Naive thymus-derived CD4-positive, alpha-beta T cell (primary cell): ENCODE data around the gene PARVA. TPM values are rescaled to one million over a fixed set of nuclear protein-coding genes. Genes with fewer than 3 reads are reported as not detected.

ENCODE experiments used
- ATAC-seq: fragments of 150-1000 bp; cut with Tn5 transposase; 2 replicates; pipeline ENCODE4 v1.10.0; 2021; ENCODE audit warnings: mild to moderate bottlenecking, moderate library complexity
- CTCF ChIA-PET: fragments of 350-600 bp; sonication (Branson Sonifier 250); formaldehyde crosslinking; loops from one replicate; lab custom pipeline; 2021; ENCODE audit warnings: antibody characterized with exemption; lab: Charles Lee
- POLR2A ChIA-PET: fragments of 350-600 bp; sonication (Branson Sonifier 250); formaldehyde crosslinking; loops from one replicate; lab custom pipeline; 2021; ENCODE audit warnings: antibody characterized with exemption, inconsistent platforms; lab: Charles Lee
- DNase-seq, 9 donors: peaks; one replicate each; pipeline versions ENCODE4 v3.0.0 to v3.0.0-alpha.2; 2020 to 2022; ENCODE audit warnings: mixed read lengths in 1 of 9
- H3K27ac ChIP-seq: one replicate; pipeline ENCODE4 v1.7.0; 2013; ENCODE audit warnings: mild to moderate bottlenecking, low read depth, low read length, moderate library complexity
- H3K27me3 ChIP-seq, 2 donors: one replicate each; pipeline ENCODE4 v1.7.0; 2013; ENCODE audit warnings: low read length in 2 of 2, mild to moderate bottlenecking in 2 of 2, moderate library complexity in 2 of 2; ENCODE audit not compliant: control insufficient read depth in 2 of 2, insufficient read depth in 2 of 2
- H3K36me3 ChIP-seq, 3 experiments: 1 replicate in 2 of 3; 2 replicates in 1 of 3; pipeline ENCODE4 v1.7.0; 2013; ENCODE audit warnings: low read length in 3 of 3, mild to moderate bottlenecking in 3 of 3, moderate library complexity in 1 of 3; ENCODE audit not compliant: insufficient read depth in 3 of 3, control insufficient read depth in 2 of 3
- H3K4me1 ChIP-seq, 2 donors: one replicate each; pipeline ENCODE4 v1.7.0; 2013; ENCODE audit warnings: low read length in 2 of 2, mild to moderate bottlenecking in 2 of 2, moderate library complexity in 1 of 2; ENCODE audit not compliant: control insufficient read depth in 2 of 2, insufficient read depth in 2 of 2
- H3K4me3 ChIP-seq: 2 replicates; pipeline ENCODE4 v1.7.0; 2013; ENCODE audit warnings: mild to moderate bottlenecking, low read length
- H3K9me3 ChIP-seq, 3 experiments: 1 replicate in 2 of 3; 2 replicates in 1 of 3; pipeline ENCODE4 v1.7.0; 2013; ENCODE audit warnings: low read length in 3 of 3; ENCODE audit not compliant: control insufficient read depth in 2 of 3
- H3K27ac Mint-ChIP-seq, 9 donors: one replicate each; pipeline ENCODE4 v1.8.0; 2020 to 2022; ENCODE audit warnings: mixed read lengths in 9 of 9, mild to moderate bottlenecking in 8 of 9, moderate library complexity in 5 of 9, inconsistent platforms in 2 of 9
- H3K27me3 Mint-ChIP-seq, 5 donors: one replicate each; pipeline ENCODE4 v1.8.0; 2021 to 2022; ENCODE audit warnings: mixed read lengths in 5 of 5, mild to moderate bottlenecking in 1 of 5
- H3K36me3 Mint-ChIP-seq, 5 donors: one replicate each; pipeline ENCODE4 v1.8.0; 2020 to 2022; ENCODE audit warnings: mixed read lengths in 5 of 5, mild to moderate bottlenecking in 3 of 5, inconsistent platforms in 1 of 5
- H3K4me1 Mint-ChIP-seq, 7 donors: one replicate each; pipeline ENCODE4 v1.8.0; 2020 to 2022; ENCODE audit warnings: mixed read lengths in 7 of 7, mild to moderate bottlenecking in 3 of 7, inconsistent platforms in 1 of 7
- H3K4me3 Mint-ChIP-seq, 10 donors: one replicate each; pipeline ENCODE4 v1.8.0; 2020 to 2022; ENCODE audit warnings: mild to moderate bottlenecking in 10 of 10, mixed read lengths in 10 of 10, moderate library complexity in 6 of 10, inconsistent platforms in 2 of 10
- H3K9me3 Mint-ChIP-seq, 11 donors: one replicate each; pipeline ENCODE4 v1.8.0; 2020 to 2022; ENCODE audit warnings: mixed read lengths in 11 of 11, mild to moderate bottlenecking in 4 of 11, inconsistent platforms in 1 of 11, moderate library complexity in 1 of 11
- intact Hi-C, 2 donors: fragments of 100-400 bp; cut with micrococcal nuclease; formaldehyde crosslinking; loops; one replicate each; pipeline ENCODE4 v1.15.1; 2023
- polyA plus RNA-seq, 2 donors: library from polyadenylated mRNA; unstranded; fragments of 300-500 nt; fragmentation: Illumina TruSeq; gene quantifications; one replicate each; pipeline ENCODE4 v1.2.3, GENCODE V29; 2021
- total RNA-seq, 6 experiments: library from RNA in 5 of 6; stranded (reverse) in 5 of 6; gene quantifications; 1 replicate in 5 of 6; 2 replicates in 1 of 6; pipeline ENCODE4 v1.2.3 and lab custom pipeline; 2021 to 2026

The PARVA gene
- total and polyA plus RNA-seq, 7 experiments from 2014 or later: 0.07 to 0.97 (median 0.69) TPM

DNA sequence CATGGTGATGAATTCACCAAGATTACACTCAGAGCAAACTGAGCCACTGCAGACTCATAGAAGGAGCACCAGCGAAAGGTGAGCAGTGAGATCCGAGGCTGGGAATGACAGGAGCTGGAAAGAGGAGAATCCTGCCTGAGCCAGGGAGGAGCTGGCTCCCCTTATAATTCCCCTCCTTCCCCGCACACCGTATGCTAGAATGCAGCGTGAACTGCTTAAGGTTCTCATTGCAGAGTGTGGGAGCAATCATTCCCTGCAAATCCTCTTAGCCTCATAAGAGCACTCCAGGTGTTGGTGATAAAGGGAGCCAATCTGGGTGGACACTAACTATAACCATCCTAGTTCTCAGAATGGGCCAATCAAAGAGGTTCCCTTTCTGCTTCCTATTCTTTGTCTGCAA lies 169.3 kb downstream of the PARVA start:
- no peaks in the 10 kb centered on the region for H3K27me3 ChIP-seq
- peaks cover 0 to 21% (median 5%) of the 10 kb centered on the region in 5 donors for H3K27me3 Mint-ChIP-seq
- no peaks in the 10 kb centered on the region for H3K9me3 ChIP-seq
- ATAC-seq (no peak), DNase-seq (no peak)
- H3K4me1 ChIP-seq: no peaks in the 10 kb centered on the region
- no peak overlapping the region for H3K4me3 Mint-ChIP-seq
- intact Hi-C loops: no loop called here
- H3K27ac Mint-ChIP-seq: no peak overlapping the region
- no peaks in the 10 kb centered on the region for H3K36me3 Mint-ChIP-seq
- H3K27ac ChIP-seq: no peak overlapping the region
- H3K9me3 Mint-ChIP-seq: no peaks in the 10 kb centered on the region
- POLR2A ChIA-PET: no interaction called here
- no peaks in the 10 kb centered on the region for H3K4me1 Mint-ChIP-seq
- CTCF ChIA-PET: no interaction called here
- H3K4me3 ChIP-seq: no peak overlapping the region
- H3K36me3 ChIP-seq: no peaks in the 10 kb centered on the region

DNA sequence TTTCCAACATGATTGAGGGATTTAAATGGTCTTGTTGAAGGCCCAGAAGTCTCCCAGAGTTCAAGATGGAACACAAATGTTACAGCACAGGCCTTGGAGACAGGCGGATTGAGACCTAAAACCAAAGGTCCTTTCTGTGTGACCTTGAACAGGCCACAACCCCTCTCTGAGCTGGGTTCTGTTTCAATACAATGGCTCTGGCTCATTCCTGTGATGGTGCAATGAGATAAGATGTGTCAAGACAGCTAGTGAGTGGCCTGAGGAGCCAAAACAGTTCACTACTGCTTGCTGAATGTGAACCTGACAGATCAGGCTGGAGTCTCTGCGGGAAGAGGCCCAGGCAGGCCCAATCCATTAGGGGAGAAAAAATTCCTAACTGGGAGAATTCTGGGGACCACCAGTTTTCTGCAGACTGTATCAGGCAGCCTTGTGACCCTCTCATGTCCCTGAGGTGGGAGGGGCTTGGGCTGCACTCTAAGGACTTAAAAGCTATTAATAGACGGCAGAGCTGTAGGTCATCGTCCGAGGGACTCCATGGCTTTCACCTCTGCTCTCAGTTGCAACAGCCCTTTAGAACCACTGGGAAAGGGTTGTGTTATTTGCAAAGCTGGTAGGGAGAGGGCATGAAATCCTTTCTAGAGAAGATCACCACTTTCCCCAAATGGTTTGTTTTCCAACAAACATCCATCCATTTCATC lies 170.7 kb downstream of the PARVA start:
- H3K4me3 ChIP-seq: no peak overlapping the region
- no peak overlapping the region for H3K27ac Mint-ChIP-seq
- H3K4me1 ChIP-seq: no peaks in the 10 kb centered on the region
- no peak overlapping the region for H3K27ac ChIP-seq
- H3K36me3 Mint-ChIP-seq: no peaks in the 10 kb centered on the region
- CTCF ChIA-PET: no interaction called here
- intact Hi-C loops: no loop called here
- H3K9me3 ChIP-seq: no peaks in the 10 kb centered on the region
- H3K27me3 Mint-ChIP-seq: peaks cover 0 to 23% (median 9%) of the 10 kb centered on the region in 5 donors
- no peak for DNase-seq
- H3K4me1 Mint-ChIP-seq: no peaks in the 10 kb centered on the region
- no peaks in the 10 kb centered on the region for H3K27me3 ChIP-seq
- H3K9me3 Mint-ChIP-seq: no peaks in the 10 kb centered on the region
- no peaks in the 10 kb centered on the region for H3K36me3 ChIP-seq
- POLR2A ChIA-PET: no interaction called here
- ATAC-seq: no peak
- no peak overlapping the region for H3K4me3 Mint-ChIP-seq

DNA sequence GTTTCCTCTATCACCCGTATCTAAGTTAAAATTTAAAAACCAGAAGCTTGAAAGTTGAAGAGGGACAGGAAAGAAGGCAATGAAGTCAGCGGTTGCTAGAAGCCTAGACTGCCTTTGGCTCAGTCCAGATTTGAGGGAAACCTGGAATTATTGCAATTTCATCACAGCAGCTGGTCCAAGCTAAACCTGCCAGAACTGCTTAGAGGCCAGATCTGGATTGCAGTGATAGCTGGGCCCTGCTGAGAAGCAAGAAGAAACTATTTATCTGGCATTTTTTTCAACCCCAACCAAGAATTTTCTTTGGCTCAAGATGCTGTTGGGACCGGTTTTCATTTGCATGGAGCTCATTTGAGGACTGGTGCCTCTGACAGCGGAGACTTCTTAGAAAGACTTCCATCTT lies 175.3 kb downstream of the PARVA start:
- no peaks in the 10 kb centered on the region for H3K9me3 ChIP-seq
- intact Hi-C loops: no loop called here
- Mint-ChIP-seq H3K4me3 (no peak overlapping the region), H3K27me3 (peaks cover 17 to 33% (median 26%) of the 10 kb centered on the region in 5 donors), H3K4me1 (no peaks in the 10 kb centered on the region), H3K9me3 (peaks cover 0 to 12% (median 5%) of the 10 kb centered on the region in 11 donors), H3K36me3 (no peaks in the 10 kb centered on the region), H3K27ac (no peak overlapping the region)
- H3K4me3 ChIP-seq: no peak overlapping the region
- no peaks in the 10 kb centered on the region for H3K4me1 ChIP-seq
- no peaks in the 10 kb centered on the region for H3K36me3 ChIP-seq
- ChIA-PET CTCF (no interaction called here), POLR2A (no interaction called here)
- no peak overlapping the region for H3K27ac ChIP-seq
- ATAC-seq: no peak
- no peak for DNase-seq
- H3K27me3 ChIP-seq: no peaks in the 10 kb centered on the region

DNA sequence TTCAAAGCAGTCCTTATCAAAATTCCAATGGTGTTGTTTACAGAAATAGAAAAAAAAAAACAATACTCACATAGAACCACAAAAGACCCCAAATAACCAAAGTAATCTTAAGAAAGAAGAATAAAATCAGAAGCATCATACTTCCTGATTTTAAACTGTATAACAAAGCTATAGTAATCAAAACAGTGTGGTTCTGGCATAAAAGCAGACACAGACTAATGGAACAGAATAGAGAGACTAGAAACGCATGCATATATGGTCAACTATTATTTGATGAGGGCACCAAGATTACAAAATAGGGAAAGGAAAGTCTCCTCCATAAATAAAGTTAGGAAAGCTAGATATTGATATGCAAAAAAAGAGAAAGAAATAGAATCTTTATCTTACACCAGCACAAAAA lies 176.8 kb downstream of the PARVA start:
- Mint-ChIP-seq H3K36me3 (no peaks in the 10 kb centered on the region), H3K4me1 (no peaks in the 10 kb centered on the region), H3K4me3 (no peak overlapping the region), H3K9me3 (peaks cover 0 to 12% (median 5%) of the 10 kb centered on the region in 11 donors), H3K27ac (no peak overlapping the region), H3K27me3 (peaks cover 17 to 33% (median 29%) of the 10 kb centered on the region in 5 donors)
- intact Hi-C loops: no loop called here
- DNase-seq (no peak), ATAC-seq (no peak)
- ChIA-PET CTCF (interaction anchor here (0.7 kb wide), 1 partner anchor 33 kb away, joined by 3 read pairs; no protein-coding TSS in a partner anchor), POLR2A (no interaction called here)
- no peak overlapping the region for H3K4me3 ChIP-seq
- no peaks in the 10 kb centered on the region for H3K4me1 ChIP-seq
- no peak overlapping the region for H3K27ac ChIP-seq
- H3K27me3 ChIP-seq: no peaks in the 10 kb centered on the region
- no peaks in the 10 kb centered on the region for H3K36me3 ChIP-seq
- no peaks in the 10 kb centered on the region for H3K9me3 ChIP-seq

DNA sequence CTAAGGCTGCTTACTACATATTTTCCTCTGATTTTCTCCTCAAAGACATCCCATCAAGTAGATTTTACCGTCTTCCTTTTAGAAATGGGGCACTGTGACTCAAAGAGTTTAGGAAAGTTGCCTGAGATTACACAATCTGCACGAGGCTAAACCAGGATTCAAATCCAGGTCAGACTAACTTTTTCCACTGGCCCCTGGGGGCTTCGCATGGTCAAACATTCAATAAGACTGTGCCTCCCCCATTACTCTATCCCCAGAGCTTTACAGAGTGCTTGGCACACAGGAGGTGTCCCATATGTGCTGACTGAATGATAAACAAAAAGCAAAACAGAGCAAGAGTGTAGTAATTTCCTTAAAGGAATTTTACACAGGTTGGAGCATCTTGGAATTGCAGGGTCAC lies 178.8 kb downstream of the PARVA start:
- no peaks in the 10 kb centered on the region for H3K27me3 ChIP-seq
- ATAC-seq: no peak
- H3K4me1 ChIP-seq: no peaks in the 10 kb centered on the region
- H3K27ac ChIP-seq: no peak overlapping the region
- Mint-ChIP-seq H3K36me3 (no peaks in the 10 kb centered on the region), H3K27ac (no peak overlapping the region), H3K27me3 (peaks cover 26 to 42% (median 35%) of the 10 kb centered on the region in 5 donors), H3K4me3 (no peak overlapping the region), H3K9me3 (peaks cover 0 to 12% (median 5%) of the 10 kb centered on the region in 11 donors), H3K4me1 (no peaks in the 10 kb centered on the region)
- DNase-seq: no peak
- no peak overlapping the region for H3K4me3 ChIP-seq
- CTCF ChIA-PET: no interaction called here
- POLR2A ChIA-PET: no interaction called here
- H3K36me3 ChIP-seq: no peaks in the 10 kb centered on the region
- H3K9me3 ChIP-seq: no peaks in the 10 kb centered on the region
- intact Hi-C loops: no loop called here

DNA sequence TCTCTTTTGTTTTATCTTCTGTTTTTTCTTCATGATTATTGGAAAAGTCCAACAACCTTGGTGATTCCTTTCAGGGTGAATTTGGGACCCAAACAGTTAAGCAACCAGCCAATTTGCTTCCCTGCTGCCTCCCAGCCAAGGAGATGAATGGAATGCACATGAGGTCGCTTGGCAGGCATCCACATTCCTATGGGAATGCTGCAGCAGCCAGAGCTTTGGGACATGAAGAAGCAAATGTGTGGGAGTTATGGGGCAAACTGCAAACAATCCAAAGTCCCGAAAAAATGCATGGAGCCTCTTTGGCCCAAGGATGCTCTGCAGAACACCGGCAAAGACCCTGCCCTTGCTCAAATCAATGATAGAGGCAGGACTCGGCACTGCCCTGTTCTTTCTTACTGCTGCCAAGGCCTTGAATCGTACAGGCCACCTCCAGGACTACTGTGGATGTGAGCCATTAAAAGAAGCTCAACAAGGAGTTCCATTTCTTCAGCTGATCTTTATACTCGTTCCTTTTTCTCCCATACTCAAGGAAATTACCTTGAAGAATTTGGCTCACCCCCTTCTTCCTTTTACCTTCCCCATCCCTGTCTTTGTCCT lies 179.5 kb downstream of the PARVA start:
- Histone ChIP-seq H3K27me3 (no peaks in the 10 kb centered on the region), H3K4me3 (no peak overlapping the region), H3K36me3 (no peaks in the 10 kb centered on the region), H3K4me1 (no peaks in the 10 kb centered on the region), H3K9me3 (no peaks in the 10 kb centered on the region), H3K27ac (no peak overlapping the region)
- Mint-ChIP-seq H3K36me3 (no peaks in the 10 kb centered on the region), H3K4me1 (no peaks in the 10 kb centered on the region), H3K9me3 (peaks cover 0 to 12% (median 5%) of the 10 kb centered on the region in 11 donors), H3K27me3 (peaks cover 29 to 49% (median 35%) of the 10 kb centered on the region in 5 donors), H3K4me3 (no peak overlapping the region), H3K27ac (no peak overlapping the region)
- no peak for DNase-seq
- no peak for ATAC-seq
- intact Hi-C loops: no loop called here
- ChIA-PET CTCF (no interaction called here), POLR2A (no interaction called here)

DNA sequence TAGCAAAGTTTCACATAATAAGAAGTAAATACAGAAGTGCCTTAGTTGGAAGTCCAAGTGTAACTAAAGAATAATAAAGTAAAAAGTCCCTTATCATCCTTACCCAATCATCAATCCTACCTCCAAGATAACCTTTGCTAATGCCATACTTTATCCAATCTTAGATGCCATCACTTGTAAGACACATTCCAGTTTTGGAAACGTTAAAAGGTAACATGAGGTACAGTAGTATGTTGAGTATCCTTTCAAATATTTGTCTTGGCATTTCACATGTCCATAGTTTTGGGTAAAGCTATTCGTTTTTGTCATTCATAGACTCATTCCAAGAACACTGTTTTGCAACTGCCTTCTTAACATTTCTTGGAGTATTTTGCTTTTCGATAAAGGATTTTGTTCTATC lies 181.6 kb downstream of the PARVA start:
- Histone ChIP-seq H3K4me3 (no peak overlapping the region), H3K27me3 (no peaks in the 10 kb centered on the region), H3K27ac (no peak overlapping the region), H3K36me3 (no peaks in the 10 kb centered on the region), H3K4me1 (no peaks in the 10 kb centered on the region), H3K9me3 (no peaks in the 10 kb centered on the region)
- Mint-ChIP-seq H3K4me3 (no peak overlapping the region), H3K9me3 (peaks cover 0 to 8% (median 5%) of the 10 kb centered on the region in 11 donors), H3K4me1 (no peaks in the 10 kb centered on the region), H3K27ac (no peak overlapping the region), H3K36me3 (no peaks in the 10 kb centered on the region), H3K27me3 (peaks cover 25 to 54% (median 36%) of the 10 kb centered on the region in 5 donors)
- ChIA-PET POLR2A (no interaction called here), CTCF (no interaction called here)
- intact Hi-C loops: no loop called here
- no peak for DNase-seq
- no peak for ATAC-seq
